HepG2 (cell line): ENCODE measurements around the gene CCDC150. TPM values are rescaled to one million over a fixed set of nuclear protein-coding genes. Genes with fewer than 3 reads are reported as not detected.
A peak's percentile ranks its signal among the peaks of the same experiment; 100 is the strongest.

ENCODE experiments used
- ATAC-seq: fragments of 200-7000 bp; cut with Tn5 transposase; 3 replicates; pipeline ENCODE4 v1.9.1; 2020; ENCODE audit warnings: mild to moderate bottlenecking, moderate library complexity
- BruUV-seq: library from RNA; stranded (reverse); fragments of 400-500 nt; replicated peaks from 2 replicates; lab custom pipeline; 2021; lab: Mats Ljungman, UMichigan
- CTCF ChIA-PET: fragments of 300-600 bp; formaldehyde crosslinking; extraction: SDS; loops from one replicate; lab custom pipeline; 2021; ENCODE audit warnings: low total read pairs, inconsistent platforms, low intra/inter-chr PET ratio; lab: Yijun Ruan, JAX
- POLR2A ChIA-PET: fragments of 350-600 bp; sonication (Branson Sonifier 250); formaldehyde crosslinking; loops from one replicate; lab custom pipeline; 2020; ENCODE audit warnings: antibody characterized with exemption, inconsistent platforms; lab: Yijun Ruan, JAX
- DNase-seq: peaks from one replicate; pipeline ENCODE4 v3.0.0-alpha.2; 2015; ENCODE audit warnings: low spot score
- FAIRE-seq: peaks from 3 replicates; lab custom pipeline; 2011; peaks lifted over from hg19 to GRCh38; lab: Jason Lieb, UNC
- H2AFZ ChIP-seq: one replicate; pipeline ENCODE4 v1.6.1; 2011; ENCODE audit warnings: low read length, inconsistent platforms
- H3K27ac ChIP-seq: fragments of 300-600 bp; 3 replicates; pipeline ENCODE4 v1.8.0; 2011; ENCODE audit warnings: mixed run types, mild to moderate bottlenecking, mixed read lengths, low read length, inconsistent platforms; ENCODE audit not compliant: insufficient read depth; ENCODE audit errors: extremely low read length
- H3K27me3 ChIP-seq, 2 experiments: fragments of 200-600 bp in 1 of 2; 2 replicates in 1 of 2; 3 replicates in 1 of 2; pipeline versions ENCODE4 v1.6.0 to v1.8.0; 2011; ENCODE audit warnings: low read length in 2 of 2, mild to moderate bottlenecking in 2 of 2, moderate library complexity in 2 of 2, inconsistent platforms in 1 of 2; ENCODE audit not compliant: insufficient read depth in 2 of 2, control insufficient read depth in 1 of 2
- H3K36me3 ChIP-seq, 2 experiments: fragments of 200-600 bp in 1 of 2; replicated peaks in 1 of 2; 2 replicates in 1 of 2; 3 replicates in 1 of 2; pipeline versions ENCODE4 v1.5.1 to v1.8.0; 2011; ENCODE audit warnings: low read length in 2 of 2, inconsistent platforms in 1 of 2; ENCODE audit not compliant: insufficient read depth in 2 of 2, control insufficient read depth in 1 of 2
- H3K4me1 ChIP-seq: 2 replicates; pipeline ENCODE4 v1.5.1; 2012; ENCODE audit warnings: low read length, inconsistent platforms; ENCODE audit not compliant: insufficient read depth
- H3K4me2 ChIP-seq: 2 replicates; pipeline ENCODE4 v1.6.0; 2011; ENCODE audit warnings: low read depth, low read length, inconsistent platforms
- H3K4me3 ChIP-seq, 3 experiments: fragments of 200-600 bp in 1 of 3; sonication (generic), shearing (Covaris generic) in 1 of 3; replicated peaks in 1 of 3; 2 replicates each; pipeline ENCODE4 v1.5.1; 2011 to 2016; ENCODE audit warnings: low read length in 3 of 3, inconsistent platforms in 2 of 3, low read depth in 2 of 3, mild to moderate bottlenecking in 2 of 3, control low read depth in 1 of 3, mixed read lengths in 1 of 3; ENCODE audit not compliant: insufficient read depth in 1 of 3
- H3K79me2 ChIP-seq: one replicate; pipeline ENCODE4 v1.6.1; 2011; ENCODE audit warnings: low read length, inconsistent platforms; ENCODE audit not compliant: insufficient read depth
- H3K9ac ChIP-seq: 2 replicates; pipeline ENCODE4 v1.6.0; 2011; ENCODE audit warnings: mild to moderate bottlenecking, low read depth, low read length, inconsistent platforms; ENCODE audit not compliant: insufficient read depth
- H3K9me3 ChIP-seq: 2 replicates; pipeline ENCODE4 v1.5.1; 2012; ENCODE audit warnings: mild to moderate bottlenecking, low read length
- H4K20me1 ChIP-seq: 2 replicates; pipeline ENCODE4 v1.6.0; 2011; ENCODE audit warnings: inconsistent platforms, mild to moderate bottlenecking, low read length, moderate library complexity; ENCODE audit not compliant: insufficient read depth
- HOXA3 ChIP-seq: sonication (generic); formaldehyde crosslinking; IDR thresholded peaks from 2 replicates; pipeline ENCODE4 v1.5.0; 2020; ENCODE audit warnings: missing genetic modification reagents
- RXRB ChIP-seq: IDR thresholded peaks from 2 replicates; pipeline ENCODE4 v1.6.1; 2016; ENCODE audit warnings: borderline replicate concordance, missing genetic modification reagents, missing compliant biosample characterization
- SP5 ChIP-seq: IDR thresholded peaks from 2 replicates; pipeline ENCODE4 v1.6.1; 2016; ENCODE audit warnings: low read depth, borderline replicate concordance
- ZBTB33 ChIP-seq: sonication (generic); formaldehyde crosslinking; IDR thresholded peaks from 2 replicates; pipeline ENCODE4 v1.4.0; 2020; ENCODE audit warnings: missing genetic modification reagents
- ZNF276 ChIP-seq: sonication (generic); formaldehyde crosslinking; IDR thresholded peaks from 2 replicates; pipeline ENCODE4 v1.4.0; 2020; ENCODE audit warnings: mild to moderate bottlenecking, low read depth, missing genetic modification reagents
- ZNF280D ChIP-seq: sonication (generic); formaldehyde crosslinking; IDR thresholded peaks from 2 replicates; pipeline ENCODE4 v1.5.1; 2020; ENCODE audit warnings: mild to moderate bottlenecking, missing genetic modification reagents
- ZNF558 ChIP-seq: sonication (generic); formaldehyde crosslinking; IDR thresholded peaks from 2 replicates; pipeline ENCODE4 v1.9.0; 2022; ENCODE audit warnings: mild to moderate bottlenecking, missing genetic modification reagents, borderline replicate concordance
- ZNF574 ChIP-seq: sonication (generic); formaldehyde crosslinking; IDR thresholded peaks from 2 replicates; pipeline ENCODE4 v1.4.0; 2020; ENCODE audit warnings: missing genetic modification reagents
- ZNF75D ChIP-seq: sonication (generic); formaldehyde crosslinking; IDR thresholded peaks from 2 replicates; pipeline ENCODE4 v1.8.1; 2023; ENCODE audit warnings: missing genetic modification reagents, mild to moderate bottlenecking, borderline replicate concordance
- WGBS: methylation state at CpG from one replicate; pipeline ENCODE4 v1.1.6; 2017; ENCODE audit warnings: low lambda C conversion rate; 5-methylcytosine and 5-hydroxymethylcytosine counted together
- in situ Hi-C: cut with HindIII; loops from 2 replicates; pipeline ENCODE4 v1.10.0; 2017; ENCODE audit warnings: low pct_unique_long_range_greater_than_20kb; ENCODE audit not compliant: extremely low pct_ligation_motif_present
- intact Hi-C: fragments of 100-400 bp; cut with micrococcal nuclease; formaldehyde crosslinking; loops from one replicate; pipeline ENCODE4 v1.10.0; 2022; ENCODE audit not compliant: unreplicated experiment
- polyA plus RNA-seq, 8 experiments: library from polyadenylated mRNA; depleted of rRNA in 3 of 8; stranded (reverse) in 7 of 8; unstranded in 1 of 8; fragments of >200 nt; fragmentation: Illumina TruSeq in 4 of 8; extraction: Trizol in 4 of 8; gene quantifications; 2 replicates each; pipeline versions ENCODE4 v1.2.1 to v1.2.3, GENCODE V29; 2011 to 2016; ENCODE audit warnings: low read depth in 4 of 8, missing spikeins in 1 of 8, mixed read lengths in 1 of 8; ENCODE audit not compliant: insufficient read depth in 1 of 8
- total RNA-seq, 5 experiments: library from RNA; depleted of rRNA; stranded (reverse); fragments of >200 nt; fragmentation: Illumina TruSeq; extraction: Trizol; gene quantifications; 2 replicates each; pipeline ENCODE4 v1.2.3, GENCODE V29; 2016; ENCODE audit warnings: low read depth in 1 of 5

CCDC150 gene
- total and polyA plus RNA-seq, 2 of the 13 experiments (the other 11 are each of a cell fraction or from before 2014, with no cell fraction given), result 14.9 to 32.6 TPM

GRCh38 chr2:196750977-196751631 lies 111.6 kb downstream of the CCDC150 start:
- no TSS peak for BruUV-seq
- no peak overlapping the region for H3K4me3 ChIP-seq
- no peaks in the 10 kb centered on the region for H3K27me3 ChIP-seq
- H3K36me3 ChIP-seq, result no peaks in the 10 kb centered on the region
- DNase-seq (peak; percentile 68), ATAC-seq (peak; percentile 93), FAIRE-seq (peak; percentile 60)
- no peak overlapping the region for H3K9ac ChIP-seq
- ChIA-PET CTCF (no interaction called here), POLR2A (interaction anchor here (0.6 to 1.9 kb wide), 2 partner anchors 49 to 59 kb away, joined by 4 to 5 read pairs; partner anchors contain the start of gene GTF3C3)
- peak overlapping the region; percentile 25; the same call in 1 of the 2 replicates for H3K4me2 ChIP-seq
- H3K9me3 ChIP-seq, result no peaks in the 10 kb centered on the region
- no peaks in the 10 kb centered on the region for H3K79me2 ChIP-seq
- in situ Hi-C loops, result loop anchor here (25.0 kb wide), 1 partner anchor 636 kb away; no protein-coding TSS in a partner anchor
- H3K27ac ChIP-seq, result no peak overlapping the region
- peak overlapping the region; percentile 20 for H2AFZ ChIP-seq
- H3K4me1 ChIP-seq, result peaks cover 38% of the 10 kb centered on the region
- WGBS, result 63% methylated on average over 8 of the region's 8 CpGs
- no peaks in the 10 kb centered on the region for H4K20me1 ChIP-seq
- intact Hi-C loops, result loop anchor here (2.0 kb wide), 1 partner anchor 112 kb away; the partner anchor contains the start of gene CCDC150
- TF ChIP-seq ZNF574 (peak; percentile 26; the same call in 1 of the 2 replicates), SP5 (CRISPR knock-in tag) (peak; percentile 54; the same call in 1 of the 2 replicates), ZNF558 (CRISPR knock-in tag) (no peak), ZBTB33 (CRISPR knock-in tag) (peak; percentile 80), HOXA3 (CRISPR knock-in tag) (0 out of 2 replicates have a peak, but pooled peaks have one; percentile 10), ZNF276 (CRISPR knock-in tag) (no peak), ZNF280D (CRISPR knock-in tag) (peak; percentile 62; the same call in 1 of the 2 replicates), RXRB (CRISPR knock-in tag) (peak; percentile 32; the same call in 1 of the 2 replicates), ZNF75D (CRISPR knock-in tag) (no peak)
